ENCODE results near the gene ACP3. TPM values are rescaled to one million over a fixed set of nuclear protein-coding genes. Genes with fewer than 3 reads are reported as not detected.
"Not testable (repeated sequence)": the region's sequence is repeated elsewhere in the genome, so short reads cannot be mapped to it uniquely, and the experiment has no call there.

Gene ACP3
- total RNA-seq, 3 donors from 2014 or later (not counting 1 experiment from before 2014, with no cell fraction given), result 0.75 to 2.1 (median 1.7) TPM

DNA sequence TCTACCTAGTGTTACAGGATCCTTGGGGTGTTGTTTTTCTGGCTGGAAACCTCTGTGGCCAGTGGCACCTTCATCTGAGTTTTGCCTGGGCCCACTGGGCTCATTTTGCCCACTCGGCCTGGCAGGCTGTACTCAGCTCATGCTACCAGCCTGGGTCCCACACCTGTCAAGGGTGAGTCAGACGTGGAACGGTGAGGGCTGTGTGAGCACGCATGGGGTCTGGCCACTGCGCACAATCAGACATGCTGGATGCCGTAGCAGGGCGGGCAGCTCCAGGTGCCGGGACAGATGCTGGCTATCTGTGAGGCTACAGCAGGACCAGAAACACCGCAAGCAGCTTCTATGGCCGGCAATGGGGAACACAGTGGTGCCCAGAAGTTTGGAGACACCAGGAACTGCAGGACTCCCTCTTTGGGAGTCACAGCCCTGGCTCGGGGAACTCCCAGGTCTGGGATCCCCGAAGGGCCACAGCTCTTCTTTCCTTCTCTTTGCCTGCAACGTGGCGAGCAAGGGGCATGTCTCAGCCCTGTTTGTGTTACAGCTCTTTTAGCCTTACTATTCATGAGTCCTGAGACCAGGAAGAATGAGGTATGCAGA is 64.2 kb downstream of the ACP3 start:
- H3K4me1 Mint-ChIP-seq, result no peaks in the 10 kb centered on the region
- TF ChIP-seq CTCF (IDR thresholded peaks at IDR 0.05), result no peak
- DNase-seq (no peak), ATAC-seq (no peak)
- no peaks in the 10 kb centered on the region for H3K9me3 Mint-ChIP-seq
- H3K4me3 Mint-ChIP-seq, result no peak overlapping the region
- H3K27me3 Mint-ChIP-seq (ENCODE audit: low read depth in 2 of 2), result peaks cover 16 to 17% of the 10 kb centered on the region in 2 donors
- H3K4me1 ChIP-seq (ENCODE audit: control insufficient read depth, insufficient read depth, low read length), result no peaks in the 10 kb centered on the region
- intact Hi-C loops (cut with micrococcal nuclease), result no loop called here
- 83% methylated on average over 14 of the region's 14 CpGs for WGBS (ENCODE audit: insufficient coverage)
- no peak overlapping the region for H3K27ac Mint-ChIP-seq
- H3K27me3 ChIP-seq (ENCODE audit: control insufficient read depth, insufficient read depth, low read length), result no peaks in the 10 kb centered on the region
- no peak overlapping the region for H3K4me3 ChIP-seq (ENCODE audit: low read length)
- no peaks in the 10 kb centered on the region for H3K9me3 ChIP-seq (ENCODE audit: control insufficient read depth, insufficient read depth, low read length)
- no peaks in the 10 kb centered on the region for H3K36me3 Mint-ChIP-seq
- no peak overlapping the region for H3K27ac ChIP-seq (ENCODE audit: low read length)
- no peaks in the 10 kb centered on the region for H3K36me3 ChIP-seq (ENCODE audit: control insufficient read depth, insufficient read depth, low read length)

DNA sequence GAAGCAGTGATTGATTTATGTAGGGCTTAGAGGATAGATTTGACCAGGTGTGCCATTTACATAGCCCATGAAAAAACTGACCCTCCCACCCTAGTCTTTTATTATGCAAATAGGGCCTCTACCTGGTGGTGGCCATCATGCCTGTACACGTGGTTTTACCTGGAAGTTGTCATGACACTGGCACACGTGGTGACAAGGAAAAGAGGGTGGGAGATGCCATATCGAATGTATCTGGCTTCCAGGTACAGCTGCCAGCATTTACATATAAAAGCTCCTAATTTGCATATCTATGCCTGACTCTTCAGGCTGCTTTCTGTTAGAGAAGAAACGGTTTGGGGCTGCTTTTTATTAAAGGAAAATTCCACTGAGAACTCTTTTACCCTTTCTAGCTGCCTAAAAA is 65.1 kb downstream of the ACP3 start:
- Histone ChIP-seq H3K27me3 (ENCODE audit: control insufficient read depth, insufficient read depth, low read length) (no peaks in the 10 kb centered on the region), H3K9me3 (ENCODE audit: control insufficient read depth, insufficient read depth, low read length) (no peaks in the 10 kb centered on the region), H3K4me1 (ENCODE audit: control insufficient read depth, insufficient read depth, low read length) (no peaks in the 10 kb centered on the region), H3K36me3 (ENCODE audit: control insufficient read depth, insufficient read depth, low read length) (no peaks in the 10 kb centered on the region), H3K27ac (ENCODE audit: low read length) (no peak overlapping the region), H3K4me3 (ENCODE audit: low read length) (no peak overlapping the region)
- Mint-ChIP-seq H3K36me3 (no peaks in the 10 kb centered on the region), H3K27ac (no peak overlapping the region), H3K4me3 (no peak overlapping the region), H3K27me3 (ENCODE audit: low read depth in 2 of 2) (peaks cover 13 to 18% of the 10 kb centered on the region in 2 donors), H3K4me1 (no peaks in the 10 kb centered on the region), H3K9me3 (no peaks in the 10 kb centered on the region)
- WGBS (ENCODE audit: insufficient coverage), result 91% methylated on average over 2 of the region's 4 CpGs
- no peak for ATAC-seq
- DNase-seq, result no peak
- intact Hi-C loops (cut with micrococcal nuclease), result no loop called here
- no peak for TF ChIP-seq CTCF (IDR thresholded peaks at IDR 0.05)

GRCh38 chr3:132382688-132383194 is 65.5 kb downstream of the ACP3 start:
- H3K27ac Mint-ChIP-seq, result no peak overlapping the region
- no peaks in the 10 kb centered on the region for H3K36me3 ChIP-seq (ENCODE audit: control insufficient read depth, insufficient read depth, low read length)
- no peaks in the 10 kb centered on the region for H3K9me3 ChIP-seq (ENCODE audit: control insufficient read depth, insufficient read depth, low read length)
- no peaks in the 10 kb centered on the region for H3K27me3 ChIP-seq (ENCODE audit: control insufficient read depth, insufficient read depth, low read length)
- H3K4me1 ChIP-seq (ENCODE audit: control insufficient read depth, insufficient read depth, low read length), result no peaks in the 10 kb centered on the region
- no peak for TF ChIP-seq CTCF (IDR thresholded peaks at IDR 0.05)
- H3K4me3 ChIP-seq (ENCODE audit: low read length), result no peak overlapping the region
- DNase-seq (no peak), ATAC-seq (no peak)
- no peaks in the 10 kb centered on the region for H3K4me1 Mint-ChIP-seq
- intact Hi-C loops (cut with micrococcal nuclease), result no loop called here
- no peak overlapping the region for H3K27ac ChIP-seq (ENCODE audit: low read length)
- peaks cover 8 to 17% of the 10 kb centered on the region in 2 donors for H3K27me3 Mint-ChIP-seq (ENCODE audit: low read depth in 2 of 2)
- no peaks in the 10 kb centered on the region for H3K36me3 Mint-ChIP-seq
- H3K4me3 Mint-ChIP-seq, result no peak overlapping the region
- no peaks in the 10 kb centered on the region for H3K9me3 Mint-ChIP-seq

- intact Hi-C loops (cut with micrococcal nuclease), result no loop called here
- H3K36me3 ChIP-seq (ENCODE audit: control insufficient read depth, insufficient read depth, low read length), result no peaks in the 10 kb centered on the region
- ATAC-seq, result no peak
- H3K4me1 Mint-ChIP-seq, result no peaks in the 10 kb centered on the region
- no peaks in the 10 kb centered on the region for H3K9me3 Mint-ChIP-seq
- over 99% methylated on average over 7 of the region's 8 CpGs for WGBS (ENCODE audit: insufficient coverage)
- no peaks in the 10 kb centered on the region for H3K9me3 ChIP-seq (ENCODE audit: control insufficient read depth, insufficient read depth, low read length)
- no peak for TF ChIP-seq CTCF (IDR thresholded peaks at IDR 0.05)
- H3K27me3 ChIP-seq (ENCODE audit: control insufficient read depth, insufficient read depth, low read length), result no peaks in the 10 kb centered on the region
- peaks cover 0 to 6% of the 10 kb centered on the region in 2 donors for H3K27me3 Mint-ChIP-seq (ENCODE audit: low read depth in 2 of 2)
- no peak overlapping the region for H3K4me3 Mint-ChIP-seq
- no peak overlapping the region for H3K4me3 ChIP-seq (ENCODE audit: low read length)
- DNase-seq, result no peak
- H3K4me1 ChIP-seq (ENCODE audit: control insufficient read depth, insufficient read depth, low read length), result no peaks in the 10 kb centered on the region
- no peaks in the 10 kb centered on the region for H3K36me3 Mint-ChIP-seq
- H3K27ac Mint-ChIP-seq, result no peak overlapping the region
- no peak overlapping the region for H3K27ac ChIP-seq (ENCODE audit: low read length)
Observed at GRCh38 chr3:132386259-132386658, 69.1 kb downstream of the ACP3 start.

DNA sequence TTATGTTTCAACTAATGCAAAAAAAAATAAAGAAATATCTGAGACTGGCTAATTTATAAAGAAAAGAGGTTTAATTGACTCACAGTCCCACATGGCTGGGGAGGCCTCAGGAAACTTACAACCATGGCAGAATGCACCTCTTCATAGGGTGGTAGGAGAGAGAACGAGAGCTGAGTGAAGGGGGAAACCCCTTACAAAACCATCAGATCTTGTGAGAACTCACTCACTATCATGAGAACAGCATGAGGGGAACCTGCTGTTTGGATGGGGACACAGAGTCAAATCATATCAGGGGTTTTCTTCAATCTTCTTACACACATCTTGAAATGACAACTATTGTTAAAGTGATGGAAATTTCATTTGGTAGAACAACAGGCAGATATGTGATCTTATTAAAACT is 75.5 kb downstream of the ACP3 start:
- WGBS (ENCODE audit: insufficient coverage), result no CpG with 5 or more reads among the region's 1 CpG
- H3K9me3 Mint-ChIP-seq; H3K27me3 ChIP-seq (ENCODE audit: control insufficient read depth, insufficient read depth, low read length); H3K36me3 Mint-ChIP-seq; H3K27ac ChIP-seq (ENCODE audit: low read length); H3K9me3 ChIP-seq (ENCODE audit: control insufficient read depth, insufficient read depth, low read length); H3K4me3 Mint-ChIP-seq; H3K4me1 ChIP-seq (ENCODE audit: control insufficient read depth, insufficient read depth, low read length); H3K27me3 Mint-ChIP-seq (ENCODE audit: low read depth in 2 of 2); H3K36me3 ChIP-seq (ENCODE audit: control insufficient read depth, insufficient read depth, low read length); H3K4me1 Mint-ChIP-seq; H3K4me3 ChIP-seq (ENCODE audit: low read length); H3K27ac Mint-ChIP-seq; ATAC-seq; intact Hi-C loops (cut with micrococcal nuclease); DNase-seq: not testable (repeated sequence)
